ENCODE data around the gene KRT222.

KRT222 gene

DNA sequence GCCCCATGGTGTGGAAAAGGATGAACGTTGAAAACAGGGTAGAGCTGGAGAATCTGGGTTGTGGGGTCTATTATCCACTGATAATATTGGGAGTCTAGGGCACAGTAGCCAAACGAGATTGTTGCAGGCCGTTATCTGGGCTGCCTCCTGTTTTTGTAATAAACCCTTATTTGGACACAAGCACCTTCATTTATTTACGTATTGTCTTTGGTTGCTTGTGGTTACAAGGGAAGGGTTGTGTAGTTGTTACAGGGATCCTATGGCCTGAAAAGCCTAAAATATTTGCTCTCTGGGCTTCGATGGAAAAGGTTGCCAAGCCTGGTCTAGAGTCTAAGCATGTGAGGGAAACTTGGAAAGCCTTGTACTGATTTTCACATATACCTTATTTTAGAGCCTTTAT is 13.0 kb downstream of the KRT222 start:
- no peak for DNase-seq

DNA sequence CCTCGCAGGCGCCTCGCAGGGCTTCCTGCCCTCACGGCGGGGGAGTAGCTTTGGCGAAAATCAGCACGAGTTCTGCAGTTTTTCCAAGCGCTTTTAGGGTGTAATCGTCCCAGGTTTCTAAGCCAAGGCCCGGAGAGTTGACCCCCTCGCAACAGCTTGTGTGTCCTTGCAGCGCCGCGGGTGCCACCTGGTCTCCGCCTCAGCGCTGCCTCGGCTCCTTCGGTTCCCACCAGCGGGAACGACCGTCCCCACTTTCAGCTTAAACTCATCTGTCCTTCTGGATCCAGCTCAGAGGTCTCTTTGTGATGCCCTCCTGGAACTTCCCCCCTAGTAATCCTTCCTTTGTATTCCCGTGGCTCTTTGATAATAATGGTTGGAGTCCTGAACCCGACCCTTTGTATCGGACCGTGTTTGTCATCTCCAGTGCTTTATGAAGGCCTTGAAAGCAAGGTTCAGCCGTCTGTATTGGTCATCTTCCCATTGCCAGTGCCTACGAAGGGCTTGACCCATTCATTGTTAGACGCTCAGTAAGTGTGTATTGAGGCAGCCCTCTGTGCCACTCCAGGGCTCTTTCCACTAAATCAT is 16.5 kb downstream of the KRT222 start:
- no peak for DNase-seq

DNA sequence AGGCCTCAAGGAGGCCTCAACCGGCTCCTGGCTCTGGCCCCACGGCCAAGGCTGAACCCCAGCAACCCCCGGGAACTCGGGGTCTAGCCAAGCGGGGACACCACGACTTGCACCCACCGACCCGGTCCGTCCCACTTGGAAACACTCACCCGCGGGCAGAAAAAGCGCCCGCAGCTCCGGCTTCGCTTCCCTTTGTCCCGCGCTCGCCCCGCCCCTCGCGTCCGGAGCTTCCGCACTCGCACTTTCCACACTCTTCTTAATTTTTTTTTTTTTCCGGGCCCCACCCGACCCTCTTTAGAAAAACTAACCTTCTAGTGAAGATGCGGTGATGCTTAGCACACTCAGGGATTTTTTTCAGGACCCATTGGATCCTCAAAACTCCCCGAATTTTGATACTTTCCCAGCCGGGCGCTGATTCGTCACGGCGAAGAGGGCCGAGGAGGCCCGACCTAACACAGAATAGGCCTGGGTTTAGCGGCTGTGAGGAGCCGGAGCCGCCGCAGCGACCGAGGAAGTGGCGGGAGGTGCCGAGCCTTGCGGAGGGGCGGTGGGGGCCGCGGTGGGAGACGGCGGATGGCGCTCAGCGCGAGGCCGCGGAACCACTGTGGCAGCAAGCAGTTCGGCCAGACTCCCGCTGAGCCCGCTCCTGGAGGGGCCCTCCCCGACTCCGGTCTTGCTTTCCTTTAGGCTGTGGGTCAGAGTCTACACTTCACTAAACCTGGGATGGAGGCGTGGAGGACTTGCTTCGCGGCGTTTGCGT is 17.2 kb downstream of the KRT222 start, which contains the start of gene SMARCE1:
Gene SMARCE1, minus strand, starts transcription at position 195 of the 760 bp plus-strand sequence. CDS start 2,016 bp downstream, outside the sequence.
- DNase-seq, result peak; percentile 73 to 74

DNA sequence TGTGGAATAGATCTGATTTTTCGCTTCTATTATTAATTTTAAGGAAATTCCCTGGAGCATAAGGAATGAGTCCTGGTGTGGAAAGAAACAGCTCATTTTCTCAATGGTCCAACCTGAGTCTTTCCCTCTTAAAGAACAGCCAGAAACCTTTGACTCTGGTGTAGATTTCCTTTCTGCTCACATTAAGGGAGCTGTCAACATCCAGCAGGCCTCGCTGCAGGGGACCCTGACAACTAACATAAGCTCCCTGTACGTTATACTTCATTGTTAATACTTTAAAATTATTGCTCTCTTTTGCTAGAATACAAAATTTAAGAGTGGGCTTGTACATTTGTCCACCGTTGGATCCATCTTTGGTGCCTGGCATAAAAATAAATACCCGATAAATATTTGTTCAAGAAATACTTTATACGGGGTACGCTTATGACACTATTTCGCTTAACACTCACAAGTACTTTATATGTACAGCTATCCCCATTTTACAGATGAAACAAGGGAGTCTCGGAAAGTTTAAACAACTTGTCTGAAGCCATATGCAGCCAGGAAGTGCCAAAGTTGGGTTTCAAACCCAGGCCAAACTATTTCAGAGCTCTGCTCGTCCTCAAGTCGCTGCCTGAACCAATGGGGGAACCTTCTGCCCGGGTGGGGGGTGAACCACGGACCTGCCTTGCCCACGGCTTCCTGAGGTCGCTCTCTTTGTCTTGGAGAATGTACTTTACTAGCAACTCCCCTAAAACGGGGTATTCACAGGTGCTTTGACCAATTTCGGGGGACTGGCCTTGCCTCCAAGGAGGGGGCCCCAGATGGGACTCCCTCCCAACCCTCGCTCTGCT is 18.0 kb downstream of the KRT222 start:
- DNase-seq, result peak in 1 of 2 donors; percentile 61

DNA sequence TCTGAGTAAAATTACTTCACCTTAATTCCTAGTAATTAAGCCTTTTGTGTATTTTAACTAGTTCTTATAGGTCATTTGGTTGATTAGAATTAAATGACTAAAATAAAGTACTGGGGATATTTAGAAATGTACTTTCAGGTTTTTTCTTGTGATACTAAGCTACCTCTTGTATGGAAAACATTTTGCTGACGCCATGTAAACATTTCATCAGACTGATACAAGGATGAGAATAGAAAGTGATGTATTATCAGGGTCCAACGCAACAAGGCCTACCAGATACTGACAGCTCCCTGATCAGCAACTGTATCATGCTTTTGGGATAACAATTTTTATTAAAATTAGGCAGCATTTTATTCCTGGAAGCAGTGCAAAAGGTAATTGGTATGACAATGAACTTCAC is 19.0 kb downstream of the KRT222 start:
- no peak for DNase-seq

DNA sequence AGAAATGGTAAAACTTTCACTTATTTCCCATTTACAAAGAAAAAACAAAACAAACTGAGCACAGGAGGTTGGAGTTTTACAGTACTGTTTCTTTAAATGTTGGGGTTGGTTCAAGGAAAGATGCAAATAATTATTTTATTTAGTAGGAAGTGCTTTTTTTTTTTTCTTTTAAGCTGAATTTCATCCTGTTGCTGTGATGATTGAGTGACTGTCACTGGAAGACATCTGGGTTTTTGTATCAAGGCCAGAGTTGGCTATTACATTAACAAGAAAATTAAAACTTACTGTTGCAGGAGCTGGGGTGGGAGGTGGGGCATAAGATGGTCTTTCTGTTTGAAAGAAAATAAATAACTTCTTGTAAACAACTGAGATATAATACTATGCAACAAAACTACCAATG is 19.7 kb downstream of the KRT222 start:
- no peak for DNase-seq

DNA sequence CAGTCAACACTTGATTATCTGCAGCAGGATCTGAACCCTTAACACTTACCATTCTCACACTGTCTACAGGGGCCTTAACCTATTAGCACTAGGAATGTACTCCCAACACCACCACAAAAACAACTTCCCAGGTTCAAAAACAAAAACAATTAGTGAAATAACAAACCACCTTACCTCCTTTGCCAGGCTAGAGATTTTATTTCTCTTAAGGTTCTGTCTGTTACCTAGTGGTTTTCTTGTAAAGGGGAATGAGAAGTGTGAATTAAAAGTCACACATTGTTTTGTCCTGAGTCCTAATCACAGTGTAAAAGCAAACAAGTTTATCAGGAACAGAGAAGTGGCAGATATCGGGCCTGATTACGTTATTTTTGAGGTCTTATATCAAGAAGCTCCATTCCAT is 27.0 kb downstream of the KRT222 start:
- DNase-seq, result no peak

DNA sequence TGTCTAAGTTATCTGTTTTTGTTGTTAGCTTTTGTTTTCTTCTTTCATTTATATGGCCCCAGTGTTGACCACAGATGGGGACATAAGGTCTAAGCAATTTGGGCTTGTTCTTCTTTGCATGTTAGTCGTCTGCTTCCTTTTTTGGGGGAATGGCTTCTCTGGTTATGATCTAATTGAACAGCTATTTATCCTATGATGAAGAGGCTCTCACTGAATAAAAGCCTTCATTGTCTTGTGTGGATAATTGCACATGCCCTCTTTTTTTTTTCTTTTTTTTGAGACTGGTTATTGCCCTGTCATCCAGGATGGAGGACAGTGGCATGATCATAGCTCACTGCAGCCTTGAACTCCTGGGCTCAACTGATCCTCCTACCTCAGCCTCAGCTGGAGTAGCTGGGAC is 31.1 kb downstream of the KRT222 start:
- no peak for DNase-seq

DNA sequence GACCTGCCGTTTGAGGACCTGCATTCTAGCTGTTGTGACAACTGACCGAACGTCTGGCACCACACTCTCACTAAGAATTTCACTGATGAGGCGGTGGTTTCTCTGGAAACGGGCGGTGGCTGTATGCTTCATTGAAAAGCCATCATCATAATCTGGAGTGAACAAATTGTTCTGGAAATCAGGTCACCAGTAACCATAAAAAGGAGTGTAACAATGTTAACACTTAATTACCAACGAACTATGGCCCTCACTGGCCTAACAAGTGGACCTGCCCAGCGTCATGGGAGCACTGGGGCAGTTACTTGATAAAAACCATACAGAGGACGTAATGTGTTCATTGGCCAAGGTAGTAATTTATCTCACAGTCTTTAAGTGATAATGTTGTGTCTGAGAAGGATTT is 32.8 kb downstream of the KRT222 start:
- DNase-seq, result no peak

DNA sequence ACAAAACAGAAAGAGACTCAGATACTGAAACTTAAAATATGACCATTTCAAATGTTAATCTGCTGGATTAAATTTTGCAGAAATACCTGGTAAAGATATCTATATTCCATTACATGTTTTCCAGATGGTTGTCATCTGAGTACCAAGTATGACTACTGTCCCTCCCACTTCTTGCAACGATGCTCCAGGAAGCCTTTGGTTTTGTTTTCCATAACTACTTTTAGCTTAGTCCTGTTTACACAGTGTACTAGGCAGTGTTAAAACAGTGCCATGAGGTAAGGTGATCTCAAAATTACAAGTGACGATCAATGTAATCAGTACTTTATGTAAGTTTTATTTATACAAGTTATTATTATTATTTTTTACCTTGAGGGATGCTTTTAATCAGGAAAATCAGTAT is 35.1 kb downstream of the KRT222 start:
- DNase-seq, result no peak

DNA sequence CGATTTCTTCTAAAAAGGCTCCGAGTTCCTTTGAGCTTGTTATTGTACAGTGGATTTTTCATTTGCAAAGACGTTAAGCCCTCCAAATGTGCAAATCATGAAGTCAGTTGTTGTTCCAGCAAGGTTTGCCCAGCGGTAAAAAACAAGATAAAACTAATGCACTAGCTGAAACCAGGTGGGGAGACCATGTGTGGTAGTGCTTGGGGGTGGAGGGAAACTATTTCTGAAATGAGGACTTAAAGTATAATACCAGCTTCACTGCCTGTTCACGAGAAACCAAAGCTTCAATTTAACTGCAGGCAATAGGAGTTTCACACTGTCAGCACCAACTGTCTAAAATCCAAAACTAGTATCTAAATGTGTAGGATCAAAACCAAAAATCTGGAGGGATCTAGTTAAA is 39.7 kb downstream of the KRT222 start:
- DNase-seq, result no peak

DNA sequence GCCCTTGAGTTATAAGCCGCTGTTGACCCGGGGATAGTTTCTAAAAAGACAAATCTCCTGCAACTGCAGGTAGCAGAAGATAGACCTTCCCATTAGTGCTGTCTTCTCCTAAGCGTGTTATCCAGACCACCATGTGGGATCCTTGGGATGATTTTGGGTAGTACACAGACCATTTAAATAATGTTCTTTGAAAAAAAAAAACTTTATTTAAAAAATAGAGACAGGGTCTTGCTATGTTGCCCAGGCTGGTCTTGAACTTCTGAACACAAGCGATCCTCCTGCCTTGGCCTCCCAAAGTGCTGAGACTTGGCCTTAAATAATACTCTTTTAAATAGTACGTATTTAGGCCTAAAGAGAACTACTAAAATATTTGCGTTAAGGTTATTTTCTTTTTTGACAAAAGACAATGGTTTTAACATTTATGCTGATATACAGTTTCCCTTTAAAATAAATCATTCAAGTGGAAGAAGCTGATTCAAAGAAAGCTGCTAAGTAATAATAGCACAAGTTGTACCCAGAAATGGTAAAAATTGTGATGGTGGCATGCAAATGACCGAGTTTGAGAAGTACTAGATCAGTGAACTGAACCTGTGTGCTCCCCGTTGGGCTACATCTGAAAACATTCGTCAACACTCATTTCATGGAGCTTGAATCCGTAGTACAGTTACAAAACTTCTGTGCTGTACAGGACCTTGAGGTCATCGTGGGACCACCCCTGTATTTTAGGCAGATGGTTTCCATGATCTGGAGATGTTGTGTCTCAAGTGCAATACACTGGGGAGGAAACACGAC is 41.4 kb downstream of the KRT222 start:
- no peak for DNase-seq

DNA sequence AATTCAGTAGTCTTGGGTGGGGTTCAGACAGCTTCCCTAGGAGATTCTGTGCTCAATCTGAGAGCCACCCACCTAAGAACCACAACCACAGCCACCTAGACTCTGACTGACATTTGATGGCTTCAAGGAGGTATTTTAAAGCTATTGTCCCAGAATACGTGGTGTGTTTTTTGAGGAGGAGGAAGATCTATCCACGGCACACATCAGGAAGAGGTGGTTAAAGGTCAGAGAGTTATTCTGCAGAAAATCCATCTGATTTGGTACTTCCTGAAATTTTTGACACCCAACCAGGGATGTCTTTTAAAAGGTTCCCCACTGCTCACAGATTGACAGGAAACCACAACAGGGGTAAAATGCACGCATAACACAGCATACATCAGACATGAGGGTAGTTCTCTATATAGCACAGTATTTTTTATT is 42.5 kb downstream of the KRT222 start:
- DNase-seq, result no peak

DNA sequence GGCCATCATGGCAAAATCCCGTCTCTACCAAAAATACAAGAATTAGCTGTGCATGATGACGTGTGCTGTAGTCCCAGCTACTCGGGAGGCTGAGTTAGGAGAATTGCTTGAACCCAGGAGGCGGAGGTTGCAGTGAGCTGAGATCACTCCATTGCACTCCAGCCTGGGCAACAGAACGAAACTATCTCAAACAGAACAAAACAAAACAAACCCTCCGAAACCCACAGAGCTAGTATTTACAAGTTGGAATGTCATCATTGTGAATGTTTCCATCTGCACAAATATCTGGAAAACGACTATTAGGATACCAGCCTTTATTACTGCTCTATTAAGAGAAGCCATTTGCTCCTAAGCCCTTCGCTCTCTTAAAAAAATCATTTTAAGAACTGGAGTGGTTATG is 43.4 kb downstream of the KRT222 start:
- no peak for DNase-seq

DNA sequence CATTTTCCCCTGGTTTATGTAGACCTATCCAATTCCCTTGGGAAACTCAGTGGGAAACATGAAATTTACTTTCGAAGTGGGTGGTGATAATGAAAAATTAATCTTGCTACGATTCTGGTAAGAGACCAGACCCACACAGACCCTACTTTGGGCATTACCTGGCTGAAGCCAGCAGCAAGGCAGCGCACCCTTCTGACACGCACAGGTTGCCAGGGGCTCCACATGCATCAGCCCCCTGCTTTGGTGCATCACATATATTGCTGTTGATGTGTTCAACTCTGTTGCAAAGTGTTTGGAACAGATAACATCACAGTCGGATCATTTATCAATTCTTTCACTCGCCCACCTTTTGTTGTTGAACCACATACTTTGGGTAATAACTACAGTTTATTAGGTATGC is 44.0 kb downstream of the KRT222 start:
- DNase-seq, result no peak

DNA sequence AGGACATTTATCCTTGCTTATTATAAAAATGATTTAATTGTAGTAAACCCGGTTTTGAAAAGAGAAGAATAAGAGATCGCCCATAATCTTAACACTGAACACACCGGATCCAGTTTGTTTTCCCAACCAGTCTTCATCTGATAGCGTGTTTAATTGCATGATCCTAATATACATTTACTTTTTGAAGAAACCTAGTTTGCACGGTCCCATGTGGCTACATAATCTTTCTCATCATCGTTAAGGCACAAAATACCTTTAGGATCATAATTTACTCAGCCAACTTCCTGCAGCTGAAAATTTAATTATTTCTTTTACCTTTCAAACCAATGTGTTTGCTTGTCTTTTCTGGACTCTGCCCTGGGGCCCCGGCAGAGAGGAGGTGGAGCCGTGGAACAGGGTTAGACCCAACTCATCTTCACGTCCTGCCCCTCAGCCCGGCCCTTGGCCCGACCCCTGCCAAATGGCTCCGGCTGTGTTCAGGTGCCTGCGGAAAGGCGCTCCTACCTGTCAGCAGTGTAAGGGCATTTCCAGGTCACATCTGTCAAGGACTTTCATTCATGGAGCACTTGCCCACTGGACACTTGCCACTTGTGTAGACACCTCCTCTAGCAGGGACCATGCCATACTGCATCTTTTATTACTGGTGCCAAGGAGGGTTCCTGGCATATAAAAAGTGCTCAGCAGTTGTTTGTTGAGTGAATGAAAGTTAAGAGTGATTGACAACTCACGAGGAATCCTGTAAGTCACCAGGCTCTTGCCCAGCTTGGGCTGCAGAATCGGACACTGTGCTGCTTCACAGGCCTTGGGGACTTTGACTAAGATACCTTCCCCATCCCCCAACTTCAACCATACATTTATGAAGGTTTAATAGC is 46.0 kb downstream of the KRT222 start:
- no peak for DNase-seq

DNA sequence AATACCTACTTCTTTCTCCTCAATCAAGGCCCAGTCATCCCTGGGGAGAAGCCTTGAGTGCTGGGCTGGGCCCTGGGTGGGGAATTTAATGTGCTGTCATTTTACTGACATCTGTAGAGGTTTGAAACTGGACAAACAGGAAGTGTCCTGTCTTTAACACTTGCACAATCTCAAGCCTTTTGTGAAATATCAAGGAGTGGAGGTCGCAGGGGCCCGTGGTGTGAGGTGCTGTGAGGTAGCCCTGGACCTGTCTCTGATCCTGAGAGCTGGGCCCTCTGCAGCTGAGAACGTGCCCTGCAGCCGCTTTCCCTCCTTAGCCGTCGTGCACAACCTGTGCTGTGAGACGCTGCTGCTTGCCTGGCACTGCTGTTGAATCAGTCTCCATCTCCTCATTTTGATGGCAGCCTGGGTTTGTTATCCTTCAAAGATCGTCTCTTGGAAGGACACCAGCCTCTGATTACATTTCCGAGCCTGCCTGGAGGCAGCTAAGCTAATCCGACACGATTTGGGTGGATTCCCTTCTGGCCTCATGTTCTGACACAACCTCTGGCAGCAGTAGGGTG is 47.2 kb downstream of the KRT222 start:
- no peak for DNase-seq

DNA sequence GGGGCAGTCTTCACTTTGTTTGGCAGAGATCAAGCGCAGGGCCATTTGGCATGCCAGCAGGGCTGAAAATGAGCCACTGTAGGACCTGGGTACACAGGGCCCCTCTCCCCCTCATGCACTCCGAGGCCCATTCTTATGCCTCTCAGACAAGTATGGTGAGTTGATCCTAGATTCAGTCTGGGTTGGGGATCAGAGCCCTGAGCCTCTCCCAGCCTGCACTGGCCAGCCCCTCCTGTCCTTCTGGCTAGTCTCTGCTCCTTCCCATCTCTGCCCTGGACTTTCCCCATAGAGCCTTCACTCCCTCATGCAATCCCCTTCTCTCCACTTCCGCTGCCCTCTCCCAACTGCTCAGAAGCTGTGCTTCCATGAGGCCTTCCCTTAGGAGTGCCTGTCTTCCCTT is 48.4 kb downstream of the KRT222 start:
- DNase-seq, result no peak

DNA sequence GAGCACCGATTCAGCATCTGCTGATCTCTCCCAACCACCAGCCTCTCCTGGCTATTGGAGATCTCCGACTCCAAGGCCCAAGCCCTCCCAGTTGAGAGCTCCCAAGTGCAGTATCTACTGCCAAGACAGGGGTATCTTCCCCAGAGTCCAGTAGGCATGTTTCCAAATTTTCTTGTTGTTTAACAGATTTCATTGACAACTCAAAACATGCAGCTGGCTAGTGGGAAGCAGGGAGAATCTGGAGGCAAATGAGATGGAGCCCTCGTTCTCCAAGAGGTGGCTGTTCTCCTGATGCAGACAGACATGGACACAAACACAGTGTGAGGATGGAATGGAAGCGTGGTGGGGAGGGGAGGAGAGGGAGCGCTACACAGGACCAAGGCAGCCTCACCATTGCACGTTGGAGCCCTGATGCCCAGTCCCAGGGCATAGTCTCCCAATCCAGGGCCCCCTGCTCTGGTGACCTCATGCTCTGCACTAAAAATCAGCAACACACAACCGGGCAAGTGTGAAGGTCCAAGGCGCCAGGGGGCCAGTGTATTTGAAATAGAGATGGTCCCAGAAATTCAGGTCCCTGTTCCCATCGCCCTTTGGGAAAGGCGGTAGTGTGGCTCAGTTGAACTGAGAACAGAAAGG is 49.0 kb downstream of the KRT222 start:
- no peak for DNase-seq

DNA sequence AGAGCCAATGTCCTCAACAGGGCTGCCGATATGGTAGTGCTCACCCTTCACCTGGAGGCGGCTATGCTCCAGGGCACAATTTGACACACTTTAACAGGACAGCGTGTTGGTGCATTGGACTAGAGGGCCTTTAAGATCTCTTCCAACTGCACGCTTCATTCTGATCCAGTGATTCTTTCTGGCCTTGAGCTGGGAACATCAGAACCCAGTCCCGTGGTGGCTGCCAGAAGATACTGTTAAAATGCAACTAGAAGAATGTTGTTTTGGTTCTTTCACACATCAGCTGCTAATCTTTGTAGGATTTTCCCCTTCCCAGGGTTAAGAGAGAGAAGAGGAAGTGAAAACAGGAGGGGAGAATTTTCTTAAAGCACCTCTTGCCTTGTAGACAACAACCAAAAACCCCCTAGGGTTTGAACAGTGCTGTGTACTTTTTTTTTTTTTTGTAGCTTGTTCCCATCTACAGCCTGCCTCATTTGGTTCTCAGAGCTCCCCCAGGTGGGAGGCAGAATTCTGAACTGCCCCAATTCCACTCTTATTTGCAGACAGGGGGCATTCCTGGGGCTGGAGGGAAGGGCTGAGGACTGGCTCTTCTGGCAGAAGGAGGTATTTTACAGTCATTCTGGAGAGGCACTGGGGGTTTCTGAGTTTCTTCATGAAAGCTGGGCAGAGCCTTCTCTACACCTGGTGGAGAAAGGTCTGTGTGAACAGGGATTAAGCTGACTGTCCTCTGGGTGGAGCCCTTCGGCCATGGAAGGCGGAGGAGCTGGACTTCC is 49.7 kb downstream of the KRT222 start:
- DNase-seq, result peak in 1 of 2 donors; percentile 47
